HG03103 (cell line): ENCODE measurements around the gene PPP4R4.

ENCODE experiments used
- ATAC-seq: cut with Tn5 transposase; IDR thresholded peaks from one replicate; pipeline ENCODE4 v1.9.1; 2021; ENCODE audit warnings: low read depth; ENCODE audit not compliant: unreplicated experiment

The PPP4R4 gene

GRCh38 chr14:94303111-94303510, 129.0 kb downstream of the PPP4R4 start:
- ATAC-seq = no peak

DNA sequence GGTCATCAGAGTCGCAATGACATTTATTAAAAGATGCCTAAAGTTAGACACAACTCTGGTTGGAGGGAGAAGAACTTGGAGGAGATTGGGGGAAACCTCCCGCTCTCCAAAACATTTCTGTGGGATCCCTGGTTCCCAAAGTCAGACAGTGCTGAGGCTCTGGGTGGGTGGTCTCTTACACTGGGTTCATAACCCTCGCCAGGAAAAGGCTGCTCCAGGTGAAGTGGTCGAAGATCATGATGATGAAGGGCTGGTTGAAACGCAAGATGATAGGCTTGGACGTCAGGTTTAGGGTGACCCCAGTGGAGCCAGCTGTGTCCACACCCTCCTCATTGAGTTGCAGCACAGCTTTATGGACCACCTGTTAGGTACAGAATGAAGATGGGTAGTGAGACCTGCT, 130.1 kb downstream of the PPP4R4 start:
- ATAC-seq = no peak

GRCh38 chr14:94305620-94306019, 131.5 kb downstream of the PPP4R4 start:
- ATAC-seq = no peak

- no peak for ATAC-seq
Measured at GRCh38 chr14:94306047-94306978, 132.2 kb downstream of the PPP4R4 start.

DNA sequence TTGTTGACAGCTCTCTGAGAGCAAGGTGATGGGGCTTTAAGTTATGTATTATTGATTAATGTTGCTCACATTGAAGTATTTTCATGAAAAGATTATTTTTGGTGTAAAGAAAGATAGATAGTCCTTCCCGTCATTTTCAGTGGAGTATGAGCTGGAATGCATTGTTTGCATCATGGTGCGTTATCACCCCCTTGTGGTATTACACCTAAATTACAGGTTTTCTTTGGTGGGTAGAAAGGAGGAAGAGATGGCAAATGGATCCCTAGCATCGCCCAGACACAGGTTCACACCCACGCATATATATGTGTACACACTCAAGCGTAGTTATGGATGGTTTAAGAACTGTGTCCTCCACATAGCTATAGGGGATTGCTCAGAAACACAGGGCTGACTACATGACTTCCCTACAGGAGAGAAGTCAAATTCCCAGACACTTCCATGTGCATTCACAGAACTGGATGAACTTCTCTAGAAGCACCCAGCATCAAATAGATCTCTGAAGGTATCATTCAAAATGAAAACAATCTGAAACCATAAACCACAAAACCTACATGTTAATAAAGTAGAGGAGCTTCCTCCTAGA, 133.4 kb downstream of the PPP4R4 start:
- no peak for ATAC-seq

DNA sequence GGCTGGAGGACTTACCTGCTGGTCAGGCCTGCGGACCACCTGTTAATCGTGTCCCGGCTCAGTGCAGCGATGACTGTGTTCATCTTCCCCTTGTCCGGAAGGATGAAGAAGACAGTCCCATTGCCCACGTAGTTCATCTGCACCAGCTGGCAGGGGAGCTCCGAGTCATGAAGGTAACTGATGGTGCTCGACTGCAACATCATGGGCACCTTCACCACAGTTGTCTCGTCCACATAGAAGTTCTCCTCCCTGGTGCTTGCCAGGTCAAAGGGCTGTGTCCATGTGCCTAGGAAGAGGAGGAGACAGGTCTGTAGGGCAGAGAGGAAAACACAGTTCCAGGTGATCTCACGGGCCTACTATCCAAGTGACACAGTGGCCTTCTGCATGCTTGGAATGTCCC, 135.6 kb downstream of the PPP4R4 start:
- ATAC-seq = no peak

DNA sequence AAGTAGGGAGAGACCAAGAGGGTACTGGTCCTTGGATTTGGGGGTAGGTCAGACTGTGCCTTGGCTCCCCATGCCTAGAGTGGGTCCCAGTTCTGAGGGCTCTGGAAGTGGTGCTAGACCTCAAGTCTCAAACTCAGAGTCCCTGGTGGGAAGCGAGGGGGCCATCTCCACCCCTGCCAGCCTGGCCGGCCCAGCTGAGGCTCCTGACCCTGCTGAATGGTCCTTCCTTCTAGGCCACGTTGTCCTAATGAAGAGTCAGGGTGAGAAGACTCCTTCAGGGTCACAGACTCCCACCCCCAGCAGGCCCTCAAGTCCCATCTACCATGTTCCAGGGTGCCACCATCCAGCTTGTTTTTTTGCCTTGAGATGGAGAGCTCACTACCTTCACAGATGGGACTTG, 136.1 kb downstream of the PPP4R4 start:
- no peak for ATAC-seq

DNA sequence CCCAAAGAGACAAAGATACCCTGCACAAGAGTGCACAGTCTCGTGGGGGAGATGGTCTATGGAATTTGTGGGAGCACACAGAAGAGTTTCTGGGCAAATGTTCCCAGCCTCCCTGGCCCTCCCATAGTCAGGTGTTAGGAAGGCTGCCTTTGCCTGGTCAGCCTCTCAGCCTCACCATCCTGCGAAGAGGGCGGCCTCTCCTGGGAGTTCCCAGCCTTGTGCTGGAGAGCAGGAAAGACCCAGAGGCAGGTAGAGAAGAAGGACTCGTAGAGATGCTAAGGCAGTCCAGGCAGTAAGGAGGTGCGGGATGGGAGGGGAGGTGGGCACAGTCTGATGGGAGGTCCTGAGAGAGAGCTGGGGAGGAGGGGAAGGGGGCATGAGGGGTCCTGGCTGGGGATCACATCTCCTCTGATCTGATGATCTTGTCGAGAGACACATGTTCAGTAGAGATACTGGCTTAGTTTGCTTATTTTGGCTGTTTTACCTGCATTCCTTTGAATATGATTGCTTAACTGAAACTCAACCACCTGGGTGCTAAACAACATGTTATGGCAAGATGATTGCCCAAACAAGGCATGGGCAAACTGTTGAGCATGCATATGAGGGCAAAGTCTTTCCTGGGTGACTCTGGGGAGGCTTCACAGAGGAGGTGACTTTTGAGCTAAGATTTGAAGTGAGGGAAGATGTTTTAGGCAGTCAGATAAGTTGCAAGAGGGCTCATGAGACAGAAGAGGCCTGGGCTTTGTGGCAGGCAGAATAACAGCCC, 138.5 kb downstream of the PPP4R4 start:
- no peak for ATAC-seq

DNA sequence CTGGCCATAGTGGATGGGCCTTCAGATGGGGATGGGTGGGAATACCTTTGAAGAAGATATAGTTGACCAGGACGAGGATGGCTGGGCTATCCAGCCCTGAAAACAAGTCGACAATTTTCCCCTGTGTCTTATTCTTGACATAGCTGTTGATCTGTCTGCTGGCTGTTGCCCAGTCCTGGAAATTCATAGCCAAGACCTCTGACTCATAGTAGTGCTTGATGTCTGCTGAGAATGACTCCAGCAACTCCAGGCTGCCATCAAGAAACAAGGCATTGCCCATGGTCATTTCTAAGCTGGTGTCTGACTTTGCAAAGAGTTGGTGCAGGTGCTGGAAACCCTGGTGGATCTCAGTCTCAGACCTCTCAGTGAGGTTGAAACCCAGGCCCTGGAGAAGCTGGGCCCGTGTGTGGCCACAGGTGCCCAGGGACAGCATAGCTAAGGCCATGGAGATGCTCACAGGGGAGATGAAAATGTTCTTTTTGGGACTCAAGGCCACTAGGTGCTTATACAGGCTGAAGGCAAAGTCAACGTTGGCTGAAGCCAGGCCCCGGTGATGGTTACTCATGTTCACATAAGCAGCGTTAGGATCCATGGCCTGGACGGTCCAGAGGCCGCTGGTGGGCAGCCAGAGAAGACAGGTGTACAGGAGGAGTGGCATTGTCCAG, 140.0 kb downstream of the PPP4R4 start:
- no peak for ATAC-seq

DNA sequence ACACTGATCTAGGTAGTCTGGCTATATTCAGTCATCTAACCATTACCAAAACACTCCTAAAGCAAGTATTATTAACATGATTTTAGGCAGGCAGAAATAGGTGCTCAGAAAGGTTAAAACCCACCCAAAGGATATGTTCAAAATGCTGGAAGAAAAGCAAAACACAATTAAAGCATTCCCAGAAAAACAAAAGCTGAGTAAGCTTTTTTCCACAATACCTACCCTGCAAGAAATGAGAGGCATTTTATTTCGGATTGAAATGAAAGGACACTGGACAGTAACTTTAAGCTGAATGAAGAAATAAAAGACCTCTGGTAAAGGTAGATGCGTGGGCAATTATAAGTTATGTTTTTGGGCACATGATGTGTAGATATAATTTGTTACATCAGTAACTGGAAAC, 140.8 kb downstream of the PPP4R4 start:
- no peak for ATAC-seq

DNA sequence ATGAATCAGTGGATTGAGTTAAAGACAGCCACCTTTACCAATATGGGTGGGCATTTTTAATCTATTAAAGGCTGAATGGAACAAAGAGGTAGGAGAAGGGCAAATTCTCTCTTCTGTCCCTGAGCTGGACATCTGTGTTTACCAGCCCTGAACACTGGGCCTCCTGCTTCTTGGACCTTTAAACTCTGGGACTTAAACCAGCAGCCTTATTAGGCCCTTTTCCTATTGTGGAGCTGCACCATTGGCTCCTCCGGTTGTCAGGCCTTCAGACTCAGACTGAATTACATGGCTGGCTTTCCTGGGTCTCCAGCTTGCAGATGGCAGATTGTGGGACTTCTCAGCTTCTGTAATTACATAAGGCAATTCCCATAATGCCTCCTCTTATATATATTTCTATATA, 142.6 kb downstream of the PPP4R4 start:
- ATAC-seq = no peak

- ATAC-seq = no peak
Measured at GRCh38 chr14:94317259-94317658, 143.1 kb downstream of the PPP4R4 start.

- ATAC-seq = no peak
Measured at GRCh38 chr14:94320243-94320642, 146.1 kb downstream of the PPP4R4 start.

GRCh38 chr14:94321421-94322271, 147.5 kb downstream of the PPP4R4 start:
- ATAC-seq = no peak

DNA sequence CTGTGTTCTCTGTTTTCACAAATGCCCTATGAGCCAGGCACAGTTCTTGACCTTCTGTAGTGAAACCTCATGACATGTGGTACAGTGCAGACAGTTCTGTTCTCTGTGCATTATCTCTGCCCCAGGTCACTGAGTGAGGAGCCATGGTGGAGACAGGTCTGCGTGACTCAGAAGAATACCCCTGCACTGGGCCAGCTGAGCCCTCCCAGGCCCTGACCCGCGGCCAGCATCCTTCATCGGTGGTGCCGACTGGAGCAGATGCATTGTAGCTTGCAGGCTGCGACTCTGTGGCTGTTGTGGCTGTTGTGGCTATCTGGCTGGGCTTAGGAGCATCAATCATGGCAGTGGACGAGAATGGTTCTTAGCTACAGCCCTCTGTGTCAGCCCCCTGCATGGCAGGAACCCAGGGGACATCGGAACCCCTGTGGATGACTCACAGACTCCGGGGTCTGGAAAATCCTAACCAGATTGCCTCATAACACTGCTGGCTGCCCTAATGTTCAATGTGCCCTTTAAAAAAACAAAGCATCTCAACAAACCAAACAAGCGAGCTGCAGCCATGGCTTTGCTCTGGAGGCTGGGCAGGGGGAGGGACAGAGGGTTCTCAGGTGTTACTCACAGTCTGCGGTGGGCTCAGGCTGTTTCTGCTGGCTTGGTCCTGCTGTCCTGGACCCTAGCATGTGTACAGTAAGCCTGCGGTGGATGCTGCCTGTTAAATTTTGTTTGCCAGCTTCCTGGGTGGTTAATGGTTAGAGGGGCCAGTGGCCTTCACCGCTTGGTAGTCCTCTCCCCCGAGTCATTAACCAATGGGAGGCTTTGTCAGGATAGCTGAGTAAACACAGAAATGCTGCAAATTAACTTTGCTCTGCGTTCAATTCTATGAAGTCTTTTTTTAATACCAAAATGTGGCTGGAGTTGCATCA, 148.8 kb downstream of the PPP4R4 start, which contains the start of gene SERPINA6:
TSS of gene SERPINA6 (minus strand) at position 689 of the 923 bp plus-strand sequence. CDS start 8,688 bp downstream, outside the sequence.
- ATAC-seq = no peak

DNA sequence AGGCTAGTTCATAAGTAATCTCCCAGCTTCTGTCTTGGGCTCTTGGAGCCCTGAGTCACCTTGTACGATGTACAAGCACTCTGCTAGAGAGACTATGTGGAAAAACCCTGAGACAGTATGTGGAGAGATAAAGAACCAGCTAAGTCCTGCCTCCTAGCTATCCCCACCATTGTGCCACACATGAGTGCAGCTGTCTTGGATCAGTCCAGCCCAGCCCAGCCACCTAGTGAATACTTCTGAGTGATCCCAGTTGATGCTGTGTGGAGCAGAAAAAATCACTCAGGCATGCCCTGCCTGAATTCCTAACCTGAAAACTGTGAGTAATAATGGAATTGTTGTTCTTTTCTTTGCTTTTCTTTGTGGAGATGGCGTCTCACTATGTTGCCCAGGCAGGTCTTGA, 154.1 kb downstream of the PPP4R4 start:
- no peak for ATAC-seq
